A673 (cell line): ENCODE data around the gene CTNNA3.

ENCODE experiments used
- CTCF ChIP-seq: fragments of 300-800, 200-600 bp; sonication (generic); conservative IDR thresholded peaks from 2 replicates; pipeline ENCODE4 v1.5.1; 2017; ENCODE audit warnings: low read depth, mild to moderate bottlenecking, antibody characterized with exemption, low read length, moderate library complexity, mixed read lengths
- EZH2 ChIP-seq: fragments of 200-600 bp; sonication (generic); IDR thresholded peaks from 2 replicates; pipeline ENCODE4 v1.6.1; 2017; ENCODE audit warnings: borderline replicate concordance, low read depth, mild to moderate bottlenecking, mixed read lengths, antibody characterized with exemption, low read length; ENCODE audit not compliant: poor library complexity, severe bottlenecking

- TF ChIP-seq EZH2, result no peak
- TF ChIP-seq CTCF, result no peak
These were observed 1182.5 kb downstream of the CTNNA3 start for GRCh38 chr10:66513504-66513903.
